ENCODE measurements around the gene UNC119B.
A peak's percentile ranks its signal among the peaks of the same experiment; 100 is the strongest.
"Not testable (repeated sequence)": the region's sequence is repeated elsewhere in the genome, so short reads cannot be mapped to it uniquely, and the experiment has no call there.

The UNC119B gene

GRCh38 chr12:120725659-120726509 lies 15.6 kb downstream of the UNC119B start, which contains the start of gene ACADS:
Gene ACADS (plus strand): TSS chr12:120725826. CDS start chr12:120725886, 60 bp downstream.
- TF ChIP-seq CTCF (IDR thresholded peaks at IDR 0.05): peak; percentile 20
- H3K27me3 ChIP-seq: no peaks in the 10 kb centered on the region
- H3K9me3 ChIP-seq: no peaks in the 10 kb centered on the region
- peak within 1 kb of the TSS; percentile 51 for H3K27ac ChIP-seq
- peak within 1 kb of the TSS; percentile 80 for H3K4me3 ChIP-seq (ENCODE audit: low read depth in 1 of 2, low read length in 1 of 2)
- H3K36me3 ChIP-seq: peaks cover 41% of the 10 kb centered on the region
- peaks cover 12 to 14% of the 10 kb centered on the region in 2 experiments for H3K4me1 ChIP-seq (ENCODE audit: control insufficient read depth in 1 of 2, insufficient read depth in 1 of 2, low read depth in 1 of 2, low read length in 1 of 2)

GRCh38 chr12:120726510-120726793 lies 16.2 kb downstream of the UNC119B start:
- H3K27ac ChIP-seq: no peak overlapping the region
- H3K9me3 ChIP-seq: no peaks in the 10 kb centered on the region
- H3K36me3 ChIP-seq: peaks cover 38% of the 10 kb centered on the region
- no peaks in the 10 kb centered on the region for H3K27me3 ChIP-seq
- H3K4me1 ChIP-seq (ENCODE audit: control insufficient read depth in 1 of 2, insufficient read depth in 1 of 2, low read depth in 1 of 2, low read length in 1 of 2): peaks cover 11 to 14% of the 10 kb centered on the region in 2 experiments
- no peak for TF ChIP-seq CTCF (IDR thresholded peaks at IDR 0.05)
- H3K4me3 ChIP-seq (ENCODE audit: low read depth in 1 of 2, low read length in 1 of 2): peak overlapping the region in 1 of 2 experiments; percentile 80

- Histone ChIP-seq H3K9me3 (no peaks in the 10 kb centered on the region), H3K27me3 (no peaks in the 10 kb centered on the region), H3K27ac (no peak overlapping the region), H3K36me3 (peaks cover 33% of the 10 kb centered on the region), H3K4me3 (ENCODE audit: low read depth in 1 of 2, low read length in 1 of 2) (no peak overlapping the region), H3K4me1 (ENCODE audit: control insufficient read depth in 1 of 2, insufficient read depth in 1 of 2, low read depth in 1 of 2, low read length in 1 of 2) (peaks cover 11 to 14% of the 10 kb centered on the region in 2 experiments)
- no peak for TF ChIP-seq CTCF (IDR thresholded peaks at IDR 0.05)
Observed at GRCh38 chr12:120726961-120727360, 16.7 kb downstream of the UNC119B start.

- H3K27me3 ChIP-seq; H3K27ac ChIP-seq; H3K4me3 ChIP-seq (ENCODE audit: low read depth in 1 of 2, low read length in 1 of 2); H3K4me1 ChIP-seq (ENCODE audit: control insufficient read depth in 1 of 2, insufficient read depth in 1 of 2, low read depth in 1 of 2, low read length in 1 of 2); H3K9me3 ChIP-seq: not testable (repeated sequence)
- H3K36me3 ChIP-seq: peaks cover 25% of the 10 kb centered on the region
Observed at GRCh38 chr12:120732198-120732597, 21.9 kb downstream of the UNC119B start.

- Histone ChIP-seq H3K27ac (no peak overlapping the region), H3K4me3 (ENCODE audit: low read depth in 1 of 2, low read length in 1 of 2) (no peak overlapping the region), H3K36me3 (peaks cover 36% of the 10 kb centered on the region), H3K27me3 (no peaks in the 10 kb centered on the region), H3K9me3 (no peaks in the 10 kb centered on the region), H3K4me1 (ENCODE audit: control insufficient read depth in 1 of 2, insufficient read depth in 1 of 2, low read depth in 1 of 2, low read length in 1 of 2) (no peaks in the 10 kb centered on the region)
- no peak for TF ChIP-seq CTCF (IDR thresholded peaks at IDR 0.05)
Observed at GRCh38 chr12:120733574-120733973, 23.3 kb downstream of the UNC119B start.

GRCh38 chr12:120734210-120734609 lies 24.0 kb downstream of the UNC119B start:
- Histone ChIP-seq H3K9me3 (no peaks in the 10 kb centered on the region), H3K27me3 (no peaks in the 10 kb centered on the region), H3K4me3 (ENCODE audit: low read depth in 1 of 2, low read length in 1 of 2) (no peak overlapping the region), H3K36me3 (peaks cover 43% of the 10 kb centered on the region), H3K4me1 (ENCODE audit: control insufficient read depth in 1 of 2, insufficient read depth in 1 of 2, low read depth in 1 of 2, low read length in 1 of 2) (no peaks in the 10 kb centered on the region), H3K27ac (no peak overlapping the region)
- TF ChIP-seq CTCF (IDR thresholded peaks at IDR 0.05): no peak
